ENCODE measurements around the gene COL6A5. TPM values are rescaled to one million over a fixed set of nuclear protein-coding genes. Genes with fewer than 3 reads are reported as not detected.
A peak's percentile ranks its signal among the peaks of the same experiment; 100 is the strongest.

Gene COL6A5
- total and polyA plus RNA-seq, 2 donors (not counting 3 experiments of a cell fraction or from before 2014, with no cell fraction given), result not detected

GRCh38 chr3:130386604-130387263 is 41.3 kb downstream of the COL6A5 start:
- FAIRE-seq (peak; percentile 82), DNase-seq (ENCODE audit: low read depth, low spot score) (peak; percentile 70)
- no peaks in the 10 kb centered on the region for H4K20me1 ChIP-seq (replicated peaks; ENCODE audit: control insufficient read depth, extremely low read depth, insufficient read depth, low read length)
- BruUV-seq (replicated peaks), result no TSS peak
- no peaks in the 10 kb centered on the region for H3K4me1 ChIP-seq (ENCODE audit: control insufficient read depth, extremely low read depth, insufficient read depth, low read length)
- H3K9me1 ChIP-seq (replicated peaks; ENCODE audit: control insufficient read depth, extremely low read depth, insufficient read depth, low read length), result no peaks in the 10 kb centered on the region
- intact Hi-C loops (cut with micrococcal nuclease), result no loop called here
- H3K9ac ChIP-seq (replicated peaks; ENCODE audit: extremely low read depth, insufficient read depth, low read length), result no peak overlapping the region
- dilution Hi-C loops (cut with MboI; ENCODE audit: extremely low pct_ligation_motif_present, low sequenced_read_pairs), result no loop called here
- H3K27me3 ChIP-seq (ENCODE audit: control insufficient read depth in 2 of 2, insufficient read depth in 2 of 2, low read length in 2 of 2), result no peaks in the 10 kb centered on the region
- CTCF ChIA-PET, result interaction anchor here (1.2 kb wide), 1 partner anchor 111 kb away, joined by 3 read pairs; no protein-coding TSS in a partner anchor
- no peak overlapping the region for H2AFZ ChIP-seq (ENCODE audit: low read depth, low read length)
- TF ChIP-seq FOS (IDR thresholded peaks at IDR 0.05; ENCODE audit: borderline replicate concordance, insufficient read depth, low read length), result peak; percentile 76
- TF ChIP-seq, protein P1, sequence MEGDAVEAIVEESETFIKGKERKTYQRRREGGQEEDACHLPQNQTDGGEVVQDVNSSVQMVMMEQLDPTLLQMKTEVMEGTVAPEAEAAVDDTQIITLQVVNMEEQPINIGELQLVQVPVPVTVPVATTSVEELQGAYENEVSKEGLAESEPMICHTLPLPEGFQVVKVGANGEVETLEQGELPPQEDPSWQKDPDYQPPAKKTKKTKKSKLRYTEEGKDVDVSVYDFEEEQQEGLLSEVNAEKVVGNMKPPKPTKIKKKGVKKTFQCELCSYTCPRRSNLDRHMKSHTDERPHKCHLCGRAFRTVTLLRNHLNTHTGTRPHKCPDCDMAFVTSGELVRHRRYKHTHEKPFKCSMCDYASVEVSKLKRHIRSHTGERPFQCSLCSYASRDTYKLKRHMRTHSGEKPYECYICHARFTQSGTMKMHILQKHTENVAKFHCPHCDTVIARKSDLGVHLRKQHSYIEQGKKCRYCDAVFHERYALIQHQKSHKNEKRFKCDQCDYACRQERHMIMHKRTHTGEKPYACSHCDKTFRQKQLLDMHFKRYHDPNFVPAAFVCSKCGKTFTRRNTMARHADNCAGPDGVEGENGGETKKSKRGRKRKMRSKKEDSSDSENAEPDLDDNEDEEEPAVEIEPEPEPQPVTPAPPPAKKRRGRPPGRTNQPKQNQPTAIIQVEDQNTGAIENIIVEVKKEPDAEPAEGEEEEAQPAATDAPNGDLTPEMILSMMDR (IDR thresholded peaks at IDR 0.05; ENCODE audit: extremely low read depth in 1 of 2, insufficient read depth in 1 of 2, low read depth in 1 of 2, low read length in 2 of 2), result no peak
- TF ChIP-seq POLR2A (IDR thresholded peaks at IDR 0.05; ENCODE audit: low read depth, low read length), result no peak
- TF ChIP-seq GATA2 (IDR thresholded peaks at IDR 0.05; ENCODE audit: insufficient read depth, insufficient read length, low read depth, low read length), result peak; percentile 83
- TF ChIP-seq JUN (IDR thresholded peaks at IDR 0.05; ENCODE audit: borderline replicate concordance, insufficient read depth, insufficient read length, low read depth), result peak; percentile 56
- TF ChIP-seq EZH2 (IDR thresholded peaks at IDR 0.05; ENCODE audit: borderline replicate concordance, low read depth, low read length, severe bottlenecking), result no peak
- no peak for TF ChIP-seq POLR2AphosphoS5 (IDR thresholded peaks at IDR 0.05; ENCODE audit: insufficient read depth, low read depth, low read length)
- no peaks in the 10 kb centered on the region for H3K79me2 ChIP-seq (ENCODE audit: control insufficient read depth, insufficient read depth, low read length)
- H3K9me3 ChIP-seq (replicated peaks; ENCODE audit: control insufficient read depth, insufficient read depth, low read length), result no peaks in the 10 kb centered on the region
- no peaks in the 10 kb centered on the region for H3K36me3 ChIP-seq (ENCODE audit: control insufficient read depth in 2 of 2, extremely low read depth in 1 of 2, insufficient read depth in 2 of 2, low read length in 2 of 2)
- POLR2A ChIA-PET, result no interaction called here
- no peak overlapping the region for H3K4me2 ChIP-seq (ENCODE audit: insufficient read depth, low read length)
- no peak overlapping the region for H3K4me3 ChIP-seq (replicated peaks in 1 of 3; ENCODE audit: insufficient read depth in 1 of 3, low read depth in 1 of 3, low read length in 3 of 3)
- no peak overlapping the region for H3K27ac ChIP-seq (ENCODE audit: insufficient read depth, low read depth, low read length)

Data from endothelial cell of umbilical vein (primary cell).